Measurements from ENCODE around the gene SNAPIN. TPM values are rescaled to one million over a fixed set of nuclear protein-coding genes. Genes with fewer than 3 reads are reported as not detected.
A peak's percentile ranks its signal among the peaks of the same experiment; 100 is the strongest.

SNAPIN gene
- total RNA-seq, 1 experiment from 2014 or later = 34.1 TPM

DNA sequence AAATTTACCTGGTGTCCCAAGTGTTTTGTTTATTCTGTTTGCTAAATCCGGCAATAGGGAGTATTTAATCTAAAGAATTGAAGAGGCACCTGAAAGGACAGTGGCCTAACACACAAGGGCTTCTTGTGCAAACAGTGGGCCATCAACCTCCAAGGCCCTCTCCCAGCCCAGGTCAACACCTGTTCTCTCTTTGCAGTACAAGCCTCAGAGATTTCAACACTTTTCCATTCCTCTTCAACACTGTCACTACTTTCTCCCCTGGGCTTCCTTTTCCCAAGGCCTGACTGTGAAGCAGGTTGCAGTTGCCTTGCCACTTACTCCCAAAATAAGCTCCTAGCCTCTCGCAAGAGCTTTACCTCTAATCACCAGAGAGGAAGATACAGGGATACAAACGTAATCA lies 3.2 kb upstream of the SNAPIN start:
- TF ChIP-seq CTCF (IDR thresholded peaks at IDR 0.05; ENCODE audit: insufficient read depth in 1 of 2, low read depth in 1 of 2, low read length in 1 of 2, severe bottlenecking in 1 of 2, unreplicated experiment in 1 of 2) = no peak
- no peak overlapping the region for H3K4me3 ChIP-seq (ENCODE audit: low read depth, low read length)
- CTCF ChIA-PET = interaction anchor here (0.6 kb wide), 1 partner anchor 355 kb away, joined by 7 read pairs; no protein-coding TSS in a partner anchor
- H3K4me1 ChIP-seq = peaks cover 33% of the 10 kb centered on the region
- Mint-ChIP-seq H3K36me3 (ENCODE audit: insufficient read depth, unreplicated experiment) (peaks cover 14% of the 10 kb centered on the region), H3K27me3 (ENCODE audit: insufficient read depth, unreplicated experiment) (no peaks in the 10 kb centered on the region), H3K27ac (ENCODE audit: unreplicated experiment) (peak overlapping the region; percentile 51), H3K9me3 (ENCODE audit: unreplicated experiment) (no peaks in the 10 kb centered on the region), H3K4me1 (ENCODE audit: low read depth, unreplicated experiment) (peaks cover 16% of the 10 kb centered on the region), H3K4me3 (ENCODE audit: unreplicated experiment) (no peak overlapping the region)
- BruUV-seq (replicated peaks) = no TSS peak
- POLR2A ChIA-PET = interaction anchor here (0.6 to 1.0 kb wide), 2 partner anchors 21 to 83 kb away, joined by 3 to 5 read pairs; partner anchors contain the start of gene CHTOP
- intact Hi-C loops (cut with micrococcal nuclease; ENCODE audit: unreplicated experiment) = no loop called here
- peak; percentile 73 for DNase-seq
- H3K27me3 ChIP-seq (replicated peaks; ENCODE audit: control insufficient read depth, insufficient read depth, low read length) = no peaks in the 10 kb centered on the region
- H3K36me3 ChIP-seq (ENCODE audit: control insufficient read depth, insufficient read depth, low read length) = no peaks in the 10 kb centered on the region; the same call in 1 of the 2 replicates
- H3K9me3 ChIP-seq = no peaks in the 10 kb centered on the region

DNA sequence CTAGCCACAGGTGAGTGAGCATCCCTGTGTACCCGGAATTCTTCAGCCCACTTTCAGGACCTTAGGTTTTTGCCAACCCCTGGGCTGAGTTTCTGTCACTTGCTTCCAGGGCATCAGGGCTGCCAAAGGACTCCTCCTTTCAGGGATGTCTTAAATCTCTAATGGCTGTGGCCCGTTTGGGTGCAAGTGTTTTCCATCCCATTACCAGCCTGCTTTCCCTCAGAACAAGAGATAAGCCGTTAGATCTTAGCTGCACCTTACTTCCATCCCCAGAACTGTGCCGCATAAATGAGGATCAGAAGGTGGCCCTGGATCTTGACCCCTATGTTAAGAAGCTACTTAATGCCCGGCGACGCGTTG lies 652 bp downstream of the SNAPIN start:
- peak overlapping the region; percentile 70 for H3K4me3 ChIP-seq (ENCODE audit: low read depth, low read length)
- H3K4me1 ChIP-seq = peaks cover 17% of the 10 kb centered on the region
- ChIA-PET POLR2A (interaction anchor here (0.9 to 1.8 kb wide), 3 partner anchors 26 to 46 kb away, joined by 3 to 5 read pairs (median 4); partner anchors contain the start of genes CHTOP and S100A16), CTCF (no interaction called here)
- Mint-ChIP-seq H3K36me3 (ENCODE audit: insufficient read depth, unreplicated experiment) (peaks cover 14% of the 10 kb centered on the region), H3K4me3 (ENCODE audit: unreplicated experiment) (peak overlapping the region; percentile 97), H3K9me3 (ENCODE audit: unreplicated experiment) (no peaks in the 10 kb centered on the region), H3K4me1 (ENCODE audit: low read depth, unreplicated experiment) (peaks cover 12% of the 10 kb centered on the region), H3K27me3 (ENCODE audit: insufficient read depth, unreplicated experiment) (no peaks in the 10 kb centered on the region), H3K27ac (ENCODE audit: unreplicated experiment) (peak overlapping the region; percentile 91)
- no peaks in the 10 kb centered on the region for H3K27me3 ChIP-seq (replicated peaks; ENCODE audit: control insufficient read depth, insufficient read depth, low read length)
- TSS peak; percentile 78 for BruUV-seq (replicated peaks)
- no peak for TF ChIP-seq CTCF (IDR thresholded peaks at IDR 0.05; ENCODE audit: insufficient read depth in 1 of 2, low read depth in 1 of 2, low read length in 1 of 2, severe bottlenecking in 1 of 2, unreplicated experiment in 1 of 2)
- H3K9me3 ChIP-seq = no peaks in the 10 kb centered on the region
- peaks cover 8% of the 10 kb centered on the region; the same call in 1 of the 2 replicates for H3K36me3 ChIP-seq (ENCODE audit: control insufficient read depth, insufficient read depth, low read length)
- intact Hi-C loops (cut with micrococcal nuclease; ENCODE audit: unreplicated experiment) = loop anchor here (1.0 kb wide), 1 partner anchor 12 kb away; no protein-coding TSS in a partner anchor
- no peak for DNase-seq

- BruUV-seq (replicated peaks) = no TSS peak
- H3K27me3 Mint-ChIP-seq (ENCODE audit: insufficient read depth, unreplicated experiment) = no peaks in the 10 kb centered on the region
- H3K27ac Mint-ChIP-seq (ENCODE audit: unreplicated experiment) = peak overlapping the region; percentile 91
- peaks cover 14% of the 10 kb centered on the region for H3K36me3 Mint-ChIP-seq (ENCODE audit: insufficient read depth, unreplicated experiment)
- intact Hi-C loops (cut with micrococcal nuclease; ENCODE audit: unreplicated experiment) = loop anchor here (1.0 kb wide), 1 partner anchor 12 kb away; no protein-coding TSS in a partner anchor
- ChIA-PET POLR2A (interaction anchor here (0.9 to 1.8 kb wide), 3 partner anchors 26 to 43 kb away, joined by 4 to 19 read pairs (median 5); partner anchors contain the start of genes CHTOP and S100A14), CTCF (no interaction called here)
- peaks cover 7% of the 10 kb centered on the region for H3K4me1 Mint-ChIP-seq (ENCODE audit: low read depth, unreplicated experiment)
- peak overlapping the region; percentile 97 for H3K4me3 Mint-ChIP-seq (ENCODE audit: unreplicated experiment)
- peaks cover 10% of the 10 kb centered on the region; the same call in 1 of the 2 replicates for H3K36me3 ChIP-seq (ENCODE audit: control insufficient read depth, insufficient read depth, low read length)
- peak overlapping the region; percentile 70 for H3K4me3 ChIP-seq (ENCODE audit: low read depth, low read length)
- no peaks in the 10 kb centered on the region for H3K27me3 ChIP-seq (replicated peaks; ENCODE audit: control insufficient read depth, insufficient read depth, low read length)
- H3K9me3 Mint-ChIP-seq (ENCODE audit: unreplicated experiment) = no peaks in the 10 kb centered on the region
- peaks cover 12% of the 10 kb centered on the region for H3K4me1 ChIP-seq
- no peaks in the 10 kb centered on the region for H3K9me3 ChIP-seq
- TF ChIP-seq CTCF (IDR thresholded peaks at IDR 0.05; ENCODE audit: insufficient read depth in 1 of 2, low read depth in 1 of 2, low read length in 1 of 2, severe bottlenecking in 1 of 2, unreplicated experiment in 1 of 2) = no peak
- DNase-seq = no peak
These were observed 1.2 kb downstream of the SNAPIN start for GRCh38 chr1:153659656-153660055.
